K562 (cell line): Measurements from ENCODE around the gene RAD54L. TPM values are rescaled to one million over a fixed set of nuclear protein-coding genes. Genes with fewer than 3 reads are reported as not detected.

Source experiments
- ATAC-seq: fragments of 200-7000 bp; cut with Tn5 transposase; 3 replicates; pipeline ENCODE4 v1.9.1; 2020; ENCODE audit warnings: moderate library complexity
- BruUV-seq: library from RNA; stranded (reverse); fragments of 400-500 nt; replicated peaks from 2 replicates; lab custom pipeline; 2021; lab: Mats Ljungman, UMichigan
- CTCF ChIA-PET: fragments of 300-600 bp; formaldehyde crosslinking; extraction: SDS; loops from one replicate; lab custom pipeline; 2021; ENCODE audit warnings: low intra/inter-chr PET ratio; lab: Yijun Ruan, JAX
- POLR2A ChIA-PET: fragments of 300-600, 350-650 bp; sonication (Branson Sonifier 250); formaldehyde crosslinking; extraction: SDS; loops from one replicate; lab custom pipeline; 2021; ENCODE audit warnings: antibody characterized with exemption, inconsistent platforms; lab: Yijun Ruan, JAX
- DNase-seq, 4 experiments: peaks; one replicate each; pipeline versions ENCODE4 v3.0.0 to v3.0.0-alpha.2; 2011 to 2018; ENCODE audit warnings: low spot score in 3 of 4, mixed read lengths in 3 of 4; ENCODE audit errors: extremely low read depth in 1 of 4
- FAIRE-seq: peaks from 2 replicates; lab custom pipeline; 2011; peaks lifted over from hg19 to GRCh38; lab: Jason Lieb, UNC
- H2AFZ ChIP-seq: 2 replicates; pipeline ENCODE4 v1.6.0; 2011; ENCODE audit warnings: low read depth, low read length, control low read depth, inconsistent platforms
- H3K27ac ChIP-seq: fragments of 200-600 bp; 3 replicates; pipeline ENCODE4 v1.8.0; 2011; ENCODE audit warnings: low read depth, mild to moderate bottlenecking, control low read depth, inconsistent platforms, low read length, moderate library complexity, mixed read lengths; ENCODE audit errors: extremely low read depth
- H3K27me3 ChIP-seq, 2 experiments: fragments of 300-600 bp in 1 of 2; 2 replicates in 1 of 2; 3 replicates in 1 of 2; pipeline versions ENCODE4 v1.6.0 to v1.8.0; 2011; ENCODE audit warnings: inconsistent platforms in 2 of 2, low read length in 2 of 2, mild to moderate bottlenecking in 1 of 2, mixed read lengths in 1 of 2, moderate library complexity in 1 of 2; ENCODE audit not compliant: control insufficient read depth in 2 of 2, insufficient read depth in 2 of 2
- H3K36me3 ChIP-seq: fragments of 300-600 bp; 3 replicates; pipeline ENCODE4 v1.8.0; 2011; ENCODE audit warnings: mild to moderate bottlenecking, low read length, inconsistent platforms; ENCODE audit not compliant: control insufficient read depth, insufficient read depth
- H3K4me1 ChIP-seq, 2 experiments: fragments of 200-600 bp in 1 of 2; replicated peaks in 1 of 2; 2 replicates in 1 of 2; 3 replicates in 1 of 2; pipeline versions ENCODE4 v1.5.1 to v1.8.0; 2011; ENCODE audit warnings: inconsistent platforms in 2 of 2, low read length in 2 of 2, mild to moderate bottlenecking in 1 of 2, mixed read lengths in 1 of 2, moderate library complexity in 1 of 2; ENCODE audit not compliant: control insufficient read depth in 2 of 2, insufficient read depth in 2 of 2
- H3K4me2 ChIP-seq: 2 replicates; pipeline ENCODE4 v1.6.1; 2011; ENCODE audit warnings: low read length, control low read depth, inconsistent platforms, mixed read lengths; ENCODE audit not compliant: insufficient read depth
- H3K4me3 ChIP-seq: fragments of 200-600 bp; sonication (generic), shearing (Covaris generic); 2 replicates; pipeline ENCODE4 v1.5.1; 2016; ENCODE audit warnings: control low read depth, inconsistent platforms
- H3K79me2 ChIP-seq: fragments of 200-600 bp; 3 replicates; pipeline ENCODE4 v1.8.0; 2011; ENCODE audit warnings: low read length, inconsistent platforms; ENCODE audit not compliant: control insufficient read depth, insufficient read depth
- H3K9ac ChIP-seq, 2 experiments: 2 replicates each; pipeline versions ENCODE4 v1.6.0 to v1.6.1; 2011; ENCODE audit warnings: low read depth in 2 of 2, low read length in 2 of 2, control low read depth in 1 of 2, inconsistent platforms in 1 of 2, mild to moderate bottlenecking in 1 of 2, mixed read lengths in 1 of 2; ENCODE audit not compliant: insufficient read depth in 1 of 2
- H3K9me1 ChIP-seq: one replicate; pipeline ENCODE4 v1.6.0; 2011; ENCODE audit warnings: inconsistent platforms, mild to moderate bottlenecking, low read length, moderate library complexity; ENCODE audit not compliant: control insufficient read depth, insufficient read depth
- H3K9me3 ChIP-seq: replicated peaks from 2 replicates; pipeline ENCODE4 v1.5.1; 2011; ENCODE audit warnings: low read depth, low read length, inconsistent platforms; ENCODE audit not compliant: control insufficient read depth, insufficient read depth
- H4K20me1 ChIP-seq: replicated peaks from 2 replicates; pipeline ENCODE4 v1.6.1; 2011; ENCODE audit warnings: low read length, inconsistent platforms, mixed read lengths; ENCODE audit not compliant: control insufficient read depth, insufficient read depth
- BRD4 ChIP-seq: fragments of 200-600 bp; sonication (generic); IDR thresholded peaks from 2 replicates; pipeline ENCODE4 v1.6.1; 2017; ENCODE audit warnings: inconsistent platforms
- CEBPB ChIP-seq: fragments of 450-650 bp; IDR thresholded peaks from 2 replicates; pipeline ENCODE4 v1.6.1; 2016; ENCODE audit warnings: missing genetic modification characterization, missing compliant biosample characterization
- CEBPG ChIP-seq, 3 experiments: fragments of 200-800 bp in 1 of 3; sonication (Bioruptor generic) in 1 of 3; sonication (generic) in 1 of 3; formaldehyde crosslinking in 1 of 3; IDR thresholded peaks in 2 of 3; conservative IDR thresholded peaks in 1 of 3; 2 replicates each; pipeline versions ENCODE4 v1.6.1 to v1.8.0; 2016 to 2022; ENCODE audit warnings: missing compliant biosample characterization in 2 of 3, missing genetic modification characterization in 2 of 3, mild to moderate bottlenecking in 1 of 3, missing genetic modification reagents in 1 of 3
- HDAC6 ChIP-seq: IDR thresholded peaks from 2 replicates; pipeline ENCODE4 v1.6.1; 2012; ENCODE audit warnings: low read depth, mild to moderate bottlenecking, control low read depth, inconsistent platforms, low read length, moderate library complexity
- MEF2D ChIP-seq: conservative IDR thresholded peaks from 2 replicates; pipeline ENCODE4 v1.6.1; 2016; ENCODE audit warnings: low read depth, missing genetic modification characterization, missing compliant biosample characterization
- MXI1 ChIP-seq: IDR thresholded peaks from 2 replicates; pipeline ENCODE4 v1.6.1; 2011; ENCODE audit warnings: low read depth, mild to moderate bottlenecking, improper control_type of control experiment, low read length
- NELFE ChIP-seq: IDR thresholded peaks from 2 replicates; pipeline ENCODE4 v1.6.1; 2011; ENCODE audit warnings: mild to moderate bottlenecking; ENCODE audit not compliant: insufficient read depth, insufficient read length
- RBM17 ChIP-seq: fragments of 200-400 bp; formaldehyde crosslinking; IDR thresholded peaks from 2 replicates; pipeline ENCODE4 v1.6.1; 2017; ENCODE audit warnings: low read depth, mild to moderate bottlenecking, low read length, borderline replicate concordance
- SIN3A ChIP-seq, 2 experiments: fragments of 150-350 bp in 1 of 2; IDR thresholded peaks; 2 replicates each; pipeline ENCODE4 v1.6.1; 2011 to 2016; ENCODE audit warnings: borderline replicate concordance in 2 of 2, low read depth in 2 of 2, low read length in 2 of 2, mild to moderate bottlenecking in 2 of 2, moderate library complexity in 2 of 2; ENCODE audit not compliant: control insufficient read depth in 1 of 2
- SMAD2 ChIP-seq: fragments of 150-350 bp; IDR thresholded peaks from 2 replicates; pipeline ENCODE4 v1.6.1; 2014; ENCODE audit warnings: low read depth, mild to moderate bottlenecking, low read length
- SMARCA5 ChIP-seq: fragments of 450-650 bp; IDR thresholded peaks from 2 replicates; pipeline ENCODE4 v1.6.1; 2016
- UBTF ChIP-seq, 2 experiments: IDR thresholded peaks; 2 replicates each; pipeline ENCODE4 v1.6.1; 2012; ENCODE audit warnings: improper control_type of control experiment in 2 of 2, low read depth in 2 of 2, low read length in 2 of 2, borderline replicate concordance in 1 of 2
- ZFPM2 ChIP-seq: fragments of 250-450 bp; sonication (Bioruptor Pico); IDR thresholded peaks from 2 replicates; pipeline ENCODE4 v1.5.1; 2022; ENCODE audit warnings: mild to moderate bottlenecking
- ZFX ChIP-seq: sonication (generic); formaldehyde crosslinking; IDR thresholded peaks from 2 replicates; pipeline ENCODE4 v1.8.0; 2022; ENCODE audit warnings: mild to moderate bottlenecking, missing genetic modification reagents, moderate library complexity
- ZNF121 ChIP-seq: sonication (generic); formaldehyde crosslinking; conservative IDR thresholded peaks from 2 replicates; pipeline ENCODE4 v1.8.0; 2022; ENCODE audit warnings: missing genetic modification reagents
- ZNF197 ChIP-seq: fragments of 200-800 bp; sonication (Bioruptor generic); IDR thresholded peaks from 2 replicates; pipeline ENCODE4 v1.6.1; 2016; ENCODE audit warnings: low read depth, missing genetic modification characterization, missing compliant biosample characterization
- ZNF79 ChIP-seq: fragments of 250-450 bp; sonication (Bioruptor Pico); IDR thresholded peaks from 2 replicates; pipeline ENCODE4 v1.4.0; 2020; ENCODE audit warnings: low read depth, mild to moderate bottlenecking, moderate library complexity
- WGBS: fragments of 100-300 bp; shearing (Covaris generic); methylation state at CpG from one replicate; pipeline ENCODE4 v1.1.6; 2016; ENCODE audit warnings: low coverage, mixed read lengths; ENCODE audit not compliant: insufficient coverage; ENCODE audit errors: missing lambda C conversion rate; 5-methylcytosine and 5-hydroxymethylcytosine counted together
- in situ Hi-C: fragments of 300-500 bp; cut with MboI; formaldehyde crosslinking; loops from 4 replicates; pipeline ENCODE4 v1.15.0; 2018; ENCODE audit warnings: inconsistent platforms, mixed read lengths
- intact Hi-C: fragments of 100-400 bp; cut with micrococcal nuclease; formaldehyde crosslinking; loops from 2 replicates; pipeline ENCODE4 v1.14.2; 2022
- polyA plus RNA-seq, 8 experiments: library from polyadenylated mRNA; depleted of rRNA in 4 of 8; stranded (reverse) in 5 of 8; unstranded in 3 of 8; fragments of >200 nt; fragmentation: Nextera tagmentation in 2 of 8; fragmentation: Illumina TruSeq in 1 of 8; extraction: Ambion mirVana in 2 of 8; extraction: Trizol in 1 of 8; gene quantifications; 2 replicates each; pipeline versions ENCODE4 v1.2.1 to v1.2.3, GENCODE V29; 2011 to 2014; ENCODE audit warnings: inconsistent platforms in 1 of 8, missing spikeins in 1 of 8
- total RNA-seq, 7 experiments: library from RNA; depleted of rRNA in 6 of 7; stranded (reverse); fragments of >200 nt in 6 of 7; fragmentation: Illumina TruSeq in 2 of 7; extraction: Trizol in 2 of 7; gene quantifications; 2 replicates each; pipeline versions ENCODE4 v1.2.1 to v1.2.3, GENCODE V29; 2011 to 2021; ENCODE audit warnings: low replicate concordance in 1 of 7
- TF ChIP-seq, protein P1 (sequence below): sonication (generic); formaldehyde crosslinking; IDR thresholded peaks from 2 replicates; pipeline ENCODE4 v1.8.0; 2022; ENCODE audit warnings: missing genetic modification reagents, mild to moderate bottlenecking, moderate library complexity, borderline replicate concordance

RAD54L gene
- total and polyA plus RNA-seq, 9 of the 15 experiments (the other 6 are each of a cell fraction or from before 2014, with no cell fraction given) = 17.9 to 92.3 (median 37.5) TPM

DNA sequence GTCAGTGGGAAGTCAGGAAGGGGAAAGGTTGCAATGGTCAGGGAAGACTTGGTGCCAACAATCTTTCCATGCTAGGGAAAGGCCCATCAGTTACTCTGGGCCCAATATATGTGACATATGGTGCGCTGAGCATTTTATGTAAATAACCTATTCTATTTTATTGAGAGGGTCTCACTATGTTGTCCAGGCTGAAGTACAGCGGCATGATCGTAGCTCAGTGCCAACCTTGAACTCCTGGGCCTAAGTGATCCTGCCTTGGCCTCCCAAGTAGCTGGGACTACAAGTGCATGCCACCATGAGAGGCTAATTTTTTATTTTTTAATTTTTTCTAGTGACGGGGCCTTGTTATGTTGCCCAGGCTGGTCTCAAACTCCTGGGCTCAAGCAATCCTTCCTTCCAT is 62.8 kb downstream of the RAD54L start:
- BruUV-seq = no TSS peak
- in situ Hi-C loops (no loop called here), intact Hi-C loops (no loop called here)
- Histone ChIP-seq H3K4me1 (peaks cover 15 to 19% of the 10 kb centered on the region in 2 experiments; a peak in 4 of 5 replicates), H3K4me2 (no peak overlapping the region), H3K9me3 (no peaks in the 10 kb centered on the region), H3K9ac (no peak overlapping the region), H3K27ac (no peak overlapping the region), H4K20me1 (peaks cover 35% of the 10 kb centered on the region), H3K27me3 (no peaks in the 10 kb centered on the region), H3K4me3 (no peak overlapping the region), H3K9me1 (no peaks in the 10 kb centered on the region), H2AFZ (no peak overlapping the region), H3K79me2 (peaks cover 61% of the 10 kb centered on the region), H3K36me3 (peaks cover 90% of the 10 kb centered on the region)
- 98% methylated on average over 4 of the region's 4 CpGs for WGBS
- DNase-seq = no peak
- POLR2A ChIA-PET = interaction anchor here (1.2 kb wide), 1 partner anchor 23 kb away, joined by 3 read pairs; no protein-coding TSS in a partner anchor
- CTCF ChIA-PET = no interaction called here
- ATAC-seq = no peak
- TF ChIP-seq SIN3A (IDR thresholded peaks at IDR 0.05; ENCODE audit: borderline replicate concordance in 2 of 2, control insufficient read depth in 1 of 2, low read depth in 2 of 2, low read length in 2 of 2) = no peak
- TF ChIP-seq ZNF79 (CRISPR knock-in tag) = no peak
- 0 out of 2 replicates have a peak, but pooled peaks have one; percentile 32 for TF ChIP-seq CEBPG (CRISPR knock-in tag; IDR thresholded peaks at IDR 0.05)
- TF ChIP-seq CEBPG (tag; conservative IDR thresholded peaks at IDR 0.05 in 1 of 2, IDR thresholded peaks at IDR 0.05 in 1 of 2) = no peak
- TF ChIP-seq CEBPB = peak; percentile 41; the same call in 1 of the 2 replicates
- no peak for TF ChIP-seq RBM17
- no peak for TF ChIP-seq HDAC6
- TF ChIP-seq MEF2D (tag) = no peak
- peak; percentile 94 for TF ChIP-seq ZNF121 (CRISPR knock-in tag)
- no peak for TF ChIP-seq ZNF197 (CRISPR knock-in tag)
- TF ChIP-seq, protein P1, sequence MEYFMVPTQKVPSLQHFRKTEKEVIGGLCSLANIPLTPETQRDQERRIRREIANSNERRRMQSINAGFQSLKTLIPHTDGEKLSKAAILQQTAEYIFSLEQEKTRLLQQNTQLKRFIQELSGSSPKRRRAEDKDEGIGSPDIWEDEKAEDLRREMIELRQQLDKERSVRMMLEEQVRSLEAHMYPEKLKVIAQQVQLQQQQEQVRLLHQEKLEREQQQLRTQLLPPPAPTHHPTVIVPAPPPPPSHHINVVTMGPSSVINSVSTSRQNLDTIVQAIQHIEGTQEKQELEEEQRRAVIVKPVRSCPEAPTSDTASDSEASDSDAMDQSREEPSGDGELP (CRISPR knock-in tag) = no peak
- no peak for TF ChIP-seq ZFPM2 (CRISPR knock-in tag)
- no peak for TF ChIP-seq NELFE
- no peak for TF ChIP-seq ZFX (CRISPR knock-in tag)
- no peak for TF ChIP-seq BRD4
- TF ChIP-seq MXI1 = no peak
- TF ChIP-seq SMARCA5 = no peak
- TF ChIP-seq UBTF (IDR thresholded peaks at IDR 0.05; ENCODE audit: borderline replicate concordance in 1 of 2, low read depth in 2 of 2, low read length in 2 of 2) = no peak
- no peak for TF ChIP-seq SMAD2
- no peak for FAIRE-seq
